Uterus (tissue), 4 donors: ENCODE data around the gene RBMX. TPM values are rescaled to one million over a fixed set of nuclear protein-coding genes. Genes with fewer than 3 reads are reported as not detected.

Experiments used
- DNase-seq, 2 donors: peaks; one replicate each; pipeline ENCODE4 v3.0.0-alpha.2; 2019 to 2020
- H3K27ac ChIP-seq, 2 donors: fragments of 200-600 bp; sonication (generic); 1 replicate in 1 of 2; 2 replicates in 1 of 2; pipeline ENCODE4 v1.5.1; 2016 to 2018
- H3K27me3 ChIP-seq, 2 donors: fragments of 200-600 bp; sonication (generic); one replicate each; pipeline ENCODE4 v1.5.1; 2018 to 2019; ENCODE audit warnings: control low read depth in 1 of 2
- H3K36me3 ChIP-seq, 2 donors: fragments of 200-600 bp; sonication (generic); one replicate each; pipeline ENCODE4 v1.5.1; 2019; ENCODE audit warnings: control low read depth in 1 of 2
- H3K4me1 ChIP-seq, 2 donors: fragments of 200-600 bp; sonication (generic); one replicate each; pipeline ENCODE4 v1.5.1; 2018 to 2019; ENCODE audit warnings: control low read depth in 1 of 2
- H3K4me3 ChIP-seq, 2 donors: fragments of 200-600 bp; sonication (generic); 1 replicate in 1 of 2; 2 replicates in 1 of 2; pipeline ENCODE4 v1.5.1; 2018 to 2019; ENCODE audit warnings: mild to moderate bottlenecking in 1 of 2
- H3K9me3 ChIP-seq, 2 donors: fragments of 200-600 bp; sonication (generic); one replicate each; pipeline ENCODE4 v1.5.1; 2019; ENCODE audit warnings: control low read depth in 1 of 2
- CTCF ChIP-seq, 4 experiments: fragments of 200-600 bp in 2 of 4; fragments of 450-650 bp in 2 of 4; sonication (generic) in 2 of 4; IDR thresholded peaks; one replicate each; pipeline ENCODE4 v1.5.1; 2016 to 2019; ENCODE audit warnings: antibody characterized with exemption in 4 of 4, mild to moderate bottlenecking in 2 of 4, moderate library complexity in 1 of 4
- POLR2A ChIP-seq, 2 donors: fragments of 450-650 bp; IDR thresholded peaks; one replicate each; pipeline ENCODE4 v1.6.1; 2016; ENCODE audit warnings: antibody characterized with exemption in 2 of 2, mild to moderate bottlenecking in 1 of 2, moderate library complexity in 1 of 2
- intact Hi-C: fragments of 100-400 bp; cut with DNase I; formaldehyde crosslinking; loops from one replicate; pipeline ENCODE4 v1.15.1; 2023; ENCODE audit warnings: low total_unique reads
- total RNA-seq, 4 donors: library from RNA; depleted of rRNA in 3 of 4; stranded (reverse); fragments of >200 nt in 3 of 4; gene quantifications; one replicate each; pipeline versions ENCODE4 v1.1.0 to v1.2.4, GENCODE V29; 2014 to 2023
- donor health status: DM: yes; HTN: yes; CAD: no.

The RBMX gene
- total RNA-seq, 4 donors from 2014 or later, result 231 to 478 (median 248) TPM

- no peak overlapping the region for H3K27ac ChIP-seq
- H3K36me3 ChIP-seq, result no peaks in the 10 kb centered on the region
- no peaks in the 10 kb centered on the region for H3K4me1 ChIP-seq
- no peaks in the 10 kb centered on the region for H3K9me3 ChIP-seq
- intact Hi-C loops, result no loop called here
- TF ChIP-seq POLR2A (IDR thresholded peaks at IDR 0.05) (no peak), CTCF (IDR thresholded peaks at IDR 0.05) (no peak)
- no peak for DNase-seq
- H3K27me3 ChIP-seq, result no peaks in the 10 kb centered on the region
- H3K4me3 ChIP-seq, result no peak overlapping the region
These were observed 18.0 kb downstream of the RBMX start for GRCh38 chrX:136862546-136862945.

- intact Hi-C loops, result no loop called here
- H3K27me3 ChIP-seq, result no peaks in the 10 kb centered on the region
- DNase-seq, result no peak
- H3K27ac ChIP-seq, result no peak overlapping the region
- TF ChIP-seq POLR2A (IDR thresholded peaks at IDR 0.05), result no peak
- TF ChIP-seq CTCF (IDR thresholded peaks at IDR 0.05), result no peak
- H3K4me1 ChIP-seq, result no peaks in the 10 kb centered on the region
- H3K9me3 ChIP-seq, result no peaks in the 10 kb centered on the region
- no peaks in the 10 kb centered on the region for H3K36me3 ChIP-seq
- H3K4me3 ChIP-seq, result no peak overlapping the region
These were observed 18.6 kb downstream of the RBMX start for GRCh38 chrX:136861877-136862276.

GRCh38 chrX:136858007-136858756, 22.3 kb downstream of the RBMX start:
- no peak overlapping the region for H3K27ac ChIP-seq
- H3K27me3 ChIP-seq, result no peaks in the 10 kb centered on the region
- intact Hi-C loops, result no loop called here
- H3K4me1 ChIP-seq, result no peaks in the 10 kb centered on the region
- no peaks in the 10 kb centered on the region for H3K36me3 ChIP-seq
- H3K9me3 ChIP-seq, result no peaks in the 10 kb centered on the region
- DNase-seq, result no peak
- no peak overlapping the region for H3K4me3 ChIP-seq
- no peak for TF ChIP-seq POLR2A (IDR thresholded peaks at IDR 0.05)
- no peak for TF ChIP-seq CTCF (IDR thresholded peaks at IDR 0.05)

GRCh38 chrX:136856551-136856950, 24.0 kb downstream of the RBMX start:
- TF ChIP-seq POLR2A (IDR thresholded peaks at IDR 0.05), result no peak
- no peak for TF ChIP-seq CTCF (IDR thresholded peaks at IDR 0.05)
- Histone ChIP-seq H3K4me3 (no peak overlapping the region), H3K36me3 (no peaks in the 10 kb centered on the region), H3K9me3 (no peaks in the 10 kb centered on the region), H3K27me3 (no peaks in the 10 kb centered on the region), H3K27ac (no peak overlapping the region), H3K4me1 (no peaks in the 10 kb centered on the region)
- intact Hi-C loops, result no loop called here
- DNase-seq, result no peak

GRCh38 chrX:136856050-136856449, 24.5 kb downstream of the RBMX start:
- H3K36me3 ChIP-seq, result no peaks in the 10 kb centered on the region
- no peak for DNase-seq
- no peaks in the 10 kb centered on the region for H3K9me3 ChIP-seq
- intact Hi-C loops, result no loop called here
- TF ChIP-seq POLR2A (IDR thresholded peaks at IDR 0.05) (no peak), CTCF (IDR thresholded peaks at IDR 0.05) (no peak)
- H3K27me3 ChIP-seq, result no peaks in the 10 kb centered on the region
- no peaks in the 10 kb centered on the region for H3K4me1 ChIP-seq
- no peak overlapping the region for H3K4me3 ChIP-seq
- H3K27ac ChIP-seq, result no peak overlapping the region
